A549 (cell line): Measurements from ENCODE around the gene STOML3. TPM values are rescaled to one million over a fixed set of nuclear protein-coding genes. Genes with fewer than 3 reads are reported as not detected.

Source experiments
- ATAC-seq, 2 experiments: fragments of 200-7000 bp in 1 of 2; fragments of >200 bp in 1 of 2; cut with Nextera tagmentation in 1 of 2; cut with Tn5 transposase in 1 of 2; 3 replicates each; pipeline versions ENCODE4 v1.8.0 to v1.9.1; 2018 to 2020; ENCODE audit warnings: mild to moderate bottlenecking in 1 of 2, moderate library complexity in 1 of 2
- CTCF ChIA-PET: fragments of 300-600 bp; sonication (Branson Sonifier 250); formaldehyde crosslinking; extraction: SDS; loops from one replicate; lab custom pipeline; 2021; ENCODE audit warnings: antibody characterized with exemption, inconsistent platforms; lab: Yijun Ruan, JAX
- POLR2A ChIA-PET: fragments of 350-600 bp; formaldehyde crosslinking; extraction: SDS; loops from one replicate; lab custom pipeline; 2021; ENCODE audit warnings: antibody characterized with exemption, inconsistent platforms; lab: Yijun Ruan, JAX
- DNase-seq, 2 experiments: peaks; one replicate each; pipeline versions ENCODE4 v3.0.0 to v3.0.0-alpha.2; 2011 to 2016; ENCODE audit warnings: low read depth in 1 of 2, low spot score in 1 of 2
- FAIRE-seq: peaks from 2 replicates; lab custom pipeline; 2011; peaks lifted over from hg19 to GRCh38; lab: Jason Lieb, UNC
- H3K27ac ChIP-seq, 2 experiments: fragments of >200 bp; sonication (Bioruptor Twin); formaldehyde crosslinking; 3 replicates each; pipeline ENCODE4 v1.5.1; 2016 to 2017
- H3K4me1 ChIP-seq: fragments of >200 bp; sonication (Bioruptor Twin); formaldehyde crosslinking; 3 replicates; pipeline ENCODE4 v1.6.1; 2016
- H3K4me2 ChIP-seq: fragments of >200 bp; sonication (Bioruptor Twin); formaldehyde crosslinking; 3 replicates; pipeline ENCODE4 v1.6.1; 2016
- H3K4me3 ChIP-seq: fragments of >200 bp; sonication (Bioruptor Twin); formaldehyde crosslinking; 3 replicates; pipeline ENCODE4 v1.5.1; 2016
- H3K9me3 ChIP-seq: fragments of >200 bp; sonication (Bioruptor Twin); formaldehyde crosslinking; 3 replicates; pipeline ENCODE4 v1.6.1; 2016
- CBX2 ChIP-seq: fragments of 200-600 bp; sonication (generic); IDR thresholded peaks from 2 replicates; pipeline ENCODE4 v1.6.1; 2016; ENCODE audit warnings: low read depth, mild to moderate bottlenecking, borderline replicate concordance
- EHMT2 ChIP-seq: fragments of 200-600 bp; sonication (generic); IDR thresholded peaks from 2 replicates; pipeline ENCODE4 v1.6.1; 2016; ENCODE audit warnings: antibody characterized with exemption, low read depth, mild to moderate bottlenecking, moderate library complexity
- ESRRA ChIP-seq: fragments of 150-350 bp; IDR thresholded peaks from 2 replicates; pipeline ENCODE4 v1.6.1; 2014; ENCODE audit warnings: mild to moderate bottlenecking, low read length, borderline replicate concordance
- FOSL2 ChIP-seq, 2 experiments: fragments of 450-650 bp in 1 of 2; fragments of >200 bp in 1 of 2; sonication (Bioruptor Twin) in 1 of 2; formaldehyde crosslinking; IDR thresholded peaks; 2 replicates each; pipeline versions ENCODE4 v1.5.0 to v1.6.1; 2016 to 2020; ENCODE audit warnings: mild to moderate bottlenecking in 1 of 2, moderate library complexity in 1 of 2
- FOXS1 ChIP-seq: fragments of 250-450 bp; sonication (Bioruptor Pico); IDR thresholded peaks from 2 replicates; pipeline ENCODE4 v1.5.0; 2020; ENCODE audit warnings: mild to moderate bottlenecking, moderate library complexity
- HEYL ChIP-seq: fragments of 250-450 bp; sonication (Bioruptor Pico); IDR thresholded peaks from 2 replicates; pipeline ENCODE4 v1.8.0; 2021; ENCODE audit warnings: mild to moderate bottlenecking, moderate library complexity
- HOXB13 ChIP-seq: fragments of 250-450 bp; sonication (Bioruptor Pico); IDR thresholded peaks from 2 replicates; pipeline ENCODE4 v1.5.0; 2020; ENCODE audit warnings: low read depth, mild to moderate bottlenecking, moderate library complexity
- HOXB5 ChIP-seq: fragments of 250-450 bp; sonication (Bioruptor Pico); IDR thresholded peaks from 2 replicates; pipeline ENCODE4 v1.5.0; 2020; ENCODE audit warnings: mild to moderate bottlenecking, moderate library complexity
- JUN ChIP-seq, 2 experiments: fragments of >200 bp; sonication (Bioruptor Twin); formaldehyde crosslinking; IDR thresholded peaks; 2 replicates in 1 of 2; 3 replicates in 1 of 2; pipeline ENCODE4 v1.6.1; 2016 to 2017
- KDM1A ChIP-seq: fragments of 200-600 bp; sonication (generic); IDR thresholded peaks from 2 replicates; pipeline ENCODE4 v1.6.1; 2016; ENCODE audit warnings: low read depth, mild to moderate bottlenecking
- KDM5A ChIP-seq: fragments of 200-600 bp; sonication (generic); IDR thresholded peaks from 2 replicates; pipeline ENCODE4 v1.6.1; 2016; ENCODE audit warnings: antibody characterized with exemption, mild to moderate bottlenecking
- MAFK ChIP-seq: fragments of 450-650 bp; IDR thresholded peaks from 2 replicates; pipeline ENCODE4 v1.6.1; 2014; ENCODE audit not compliant: partially characterized antibody
- NFE2L2 ChIP-seq: fragments of 150-350 bp; conservative IDR thresholded peaks from 2 replicates; pipeline ENCODE4 v1.6.1; 2014; ENCODE audit warnings: low read length
- NPAS2 ChIP-seq: fragments of 250-450 bp; sonication (Bioruptor Pico); IDR thresholded peaks from 2 replicates; pipeline ENCODE4 v1.8.0; 2022; ENCODE audit warnings: mild to moderate bottlenecking, moderate library complexity, borderline replicate concordance
- NR3C1 ChIP-seq: fragments of >200 bp; sonication (Bioruptor Twin); formaldehyde crosslinking; IDR thresholded peaks from 3 replicates; pipeline ENCODE4 v1.6.1; 2017
- POLR2AphosphoS2 ChIP-seq: conservative IDR thresholded peaks from 2 replicates; pipeline ENCODE4 v1.6.1; 2012; ENCODE audit warnings: low read length, improper control_type of control experiment, inconsistent platforms
- RAD21 ChIP-seq, 2 experiments: fragments of >200 bp in 1 of 2; sonication (Bioruptor Twin) in 1 of 2; formaldehyde crosslinking in 1 of 2; IDR thresholded peaks in 1 of 2; conservative IDR thresholded peaks in 1 of 2; 2 replicates in 1 of 2; 3 replicates in 1 of 2; pipeline ENCODE4 v1.6.1; 2012 to 2018; ENCODE audit warnings: inconsistent platforms in 1 of 2
- RCOR1 ChIP-seq: fragments of 150-350 bp; IDR thresholded peaks from 2 replicates; pipeline ENCODE4 v1.6.1; 2014; ENCODE audit warnings: antibody characterized with exemption, low read length, low read depth
- RFX5 ChIP-seq: fragments of 450-650 bp; IDR thresholded peaks from 2 replicates; pipeline ENCODE4 v1.7.1; 2014; ENCODE audit warnings: antibody characterized with exemption, mild to moderate bottlenecking, moderate library complexity
- SREBF2 ChIP-seq: fragments of 450-650 bp; IDR thresholded peaks from 2 replicates; pipeline ENCODE4 v1.6.1; 2014; ENCODE audit warnings: mild to moderate bottlenecking, moderate library complexity
- ZC3H11A ChIP-seq: fragments of 450-650 bp; IDR thresholded peaks from 2 replicates; pipeline ENCODE4 v1.6.1; 2014; ENCODE audit warnings: antibody characterized with exemption, mild to moderate bottlenecking
- ZFP36 ChIP-seq: fragments of 450-650 bp; IDR thresholded peaks from 2 replicates; pipeline ENCODE4 v1.6.1; 2014; ENCODE audit warnings: borderline replicate concordance; ENCODE audit not compliant: partially characterized antibody
- ZNF302 ChIP-seq: fragments of 250-450 bp; sonication (Bioruptor Pico); IDR thresholded peaks from 2 replicates; pipeline ENCODE4 v1.9.0; 2021; ENCODE audit warnings: inconsistent platforms, mild to moderate bottlenecking, moderate library complexity
- WGBS: methylation state at CpG from one replicate; pipeline ENCODE4 v1.1.6; 2017; ENCODE audit errors: missing lambda C conversion rate; 5-methylcytosine and 5-hydroxymethylcytosine counted together
- polyA plus RNA-seq, 4 experiments: library from polyadenylated mRNA; depleted of rRNA in 3 of 4; stranded (reverse); fragments of >200 nt; fragmentation: RNase III in 1 of 4; extraction: RNeasy Plus Mini Kit Qiagen cat#74134 plus additional on column Dnase treatment in 1 of 4; gene quantifications; 2 replicates in 3 of 4; 3 replicates in 1 of 4; pipeline ENCODE4 v1.2.3, GENCODE V29; 2011 to 2017
- TF ChIP-seq, protein P1 (sequence below): fragments of 150-350 bp; IDR thresholded peaks from 2 replicates; pipeline ENCODE4 v1.6.1; 2014; ENCODE audit warnings: low read depth, mild to moderate bottlenecking, low read length
- TF ChIP-seq, protein P2 (sequence below): IDR thresholded peaks from 2 replicates; pipeline ENCODE4 v1.6.1; 2012
- TF ChIP-seq, protein P3 (sequence below): fragments of 450-650 bp; IDR thresholded peaks from 2 replicates; pipeline ENCODE4 v1.6.1; 2014; ENCODE audit warnings: antibody characterized with exemption
- TF ChIP-seq, protein P4 (sequence below): IDR thresholded peaks from 2 replicates; pipeline ENCODE4 v1.6.1; 2012
- TF ChIP-seq, protein P5 (sequence below): fragments of >200 bp; sonication (Bioruptor Twin); formaldehyde crosslinking; IDR thresholded peaks from 2 replicates; pipeline ENCODE4 v1.6.1; 2016

Gene STOML3
- polyA plus RNA-seq, 2 of the 4 experiments (the other 2 are of a cell fraction) = not detected

DNA sequence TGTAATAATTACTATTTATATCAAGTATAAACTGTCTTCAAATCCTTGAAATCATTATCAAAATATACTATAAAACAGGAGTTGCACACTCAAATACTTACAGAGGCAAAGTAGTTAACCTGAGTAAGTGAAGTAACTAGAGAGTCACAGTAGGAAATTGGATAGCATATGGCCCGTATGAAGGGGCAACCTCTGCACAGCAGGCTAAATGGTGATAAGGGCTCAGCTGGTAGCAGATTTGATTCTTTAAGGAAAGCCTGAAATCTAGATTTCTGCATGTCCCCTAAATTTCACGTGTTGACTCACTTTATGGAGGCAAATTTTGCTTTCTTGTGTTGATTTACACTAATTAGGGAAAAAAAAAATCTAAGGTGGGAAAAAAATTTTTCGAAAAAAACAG, 46.4 kb downstream of the STOML3 start (continued):
- TF ChIP-seq, protein P1, sequence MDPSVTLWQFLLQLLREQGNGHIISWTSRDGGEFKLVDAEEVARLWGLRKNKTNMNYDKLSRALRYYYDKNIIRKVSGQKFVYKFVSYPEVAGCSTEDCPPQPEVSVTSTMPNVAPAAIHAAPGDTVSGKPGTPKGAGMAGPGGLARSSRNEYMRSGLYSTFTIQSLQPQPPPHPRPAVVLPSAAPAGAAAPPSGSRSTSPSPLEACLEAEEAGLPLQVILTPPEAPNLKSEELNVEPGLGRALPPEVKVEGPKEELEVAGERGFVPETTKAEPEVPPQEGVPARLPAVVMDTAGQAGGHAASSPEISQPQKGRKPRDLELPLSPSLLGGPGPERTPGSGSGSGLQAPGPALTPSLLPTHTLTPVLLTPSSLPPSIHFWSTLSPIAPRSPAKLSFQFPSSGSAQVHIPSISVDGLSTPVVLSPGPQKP = no peak
- TF ChIP-seq SREBF2 (no peak), HOXB13 (no peak), KDM5A (no peak), KDM1A (no peak), RFX5 (no peak)

DNA sequence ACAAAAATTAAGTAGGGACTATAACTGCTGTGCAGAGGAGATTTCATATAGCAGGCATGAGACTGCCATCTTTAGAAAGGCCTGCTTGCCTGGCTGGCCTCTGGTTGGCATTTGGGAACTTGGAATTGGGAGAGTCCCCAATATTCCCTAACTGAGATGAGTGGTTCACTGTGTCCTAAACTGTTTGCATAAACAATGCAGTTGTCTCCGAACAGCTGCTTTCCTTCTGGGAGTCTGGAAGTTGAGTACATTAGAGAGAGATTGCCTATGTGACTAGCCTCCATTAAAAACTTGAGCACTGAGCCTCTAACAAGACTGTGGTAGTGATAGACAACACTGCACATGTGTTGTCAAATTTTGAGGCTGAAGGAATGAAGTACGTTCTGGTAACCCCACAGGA, 47.4 kb downstream of the STOML3 start:
- ATAC-seq = no peak
- DNase-seq = no peak
- no peak for FAIRE-seq
- TF ChIP-seq RAD21 (conservative IDR thresholded peaks at IDR 0.05 in 1 of 2, IDR thresholded peaks at IDR 0.05 in 1 of 2) = no peak
- no peak for TF ChIP-seq NR3C1
- no peak for TF ChIP-seq HOXB5 (CRISPR knock-in tag)
- no peak for TF ChIP-seq CBX2
- TF ChIP-seq ZNF302 = no peak
- no peak for TF ChIP-seq KDM1A
- no peak for TF ChIP-seq NFE2L2
- TF ChIP-seq FOSL2 (IDR thresholded peaks at IDR 0.05) = no peak
- no peak for TF ChIP-seq FOSL2 (CRISPR knock-in tag; IDR thresholded peaks at IDR 0.05)
- no peak for TF ChIP-seq JUN (IDR thresholded peaks at IDR 0.05)
- no peak for TF ChIP-seq NPAS2 (CRISPR knock-in tag)
- TF ChIP-seq ZFP36 = no peak
- TF ChIP-seq ZC3H11A = no peak
- TF ChIP-seq, protein P2, sequence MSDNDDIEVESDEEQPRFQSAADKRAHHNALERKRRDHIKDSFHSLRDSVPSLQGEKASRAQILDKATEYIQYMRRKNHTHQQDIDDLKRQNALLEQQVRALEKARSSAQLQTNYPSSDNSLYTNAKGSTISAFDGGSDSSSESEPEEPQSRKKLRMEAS = no peak
- TF ChIP-seq, protein P3, sequence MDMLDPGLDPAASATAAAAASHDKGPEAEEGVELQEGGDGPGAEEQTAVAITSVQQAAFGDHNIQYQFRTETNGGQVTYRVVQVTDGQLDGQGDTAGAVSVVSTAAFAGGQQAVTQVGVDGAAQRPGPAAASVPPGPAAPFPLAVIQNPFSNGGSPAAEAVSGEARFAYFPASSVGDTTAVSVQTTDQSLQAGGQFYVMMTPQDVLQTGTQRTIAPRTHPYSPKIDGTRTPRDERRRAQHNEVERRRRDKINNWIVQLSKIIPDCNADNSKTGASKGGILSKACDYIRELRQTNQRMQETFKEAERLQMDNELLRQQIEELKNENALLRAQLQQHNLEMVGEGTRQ = no peak
- no peak for TF ChIP-seq MAFK
- TF ChIP-seq FOXS1 (CRISPR knock-in tag) = no peak
- TF ChIP-seq, protein P4, sequence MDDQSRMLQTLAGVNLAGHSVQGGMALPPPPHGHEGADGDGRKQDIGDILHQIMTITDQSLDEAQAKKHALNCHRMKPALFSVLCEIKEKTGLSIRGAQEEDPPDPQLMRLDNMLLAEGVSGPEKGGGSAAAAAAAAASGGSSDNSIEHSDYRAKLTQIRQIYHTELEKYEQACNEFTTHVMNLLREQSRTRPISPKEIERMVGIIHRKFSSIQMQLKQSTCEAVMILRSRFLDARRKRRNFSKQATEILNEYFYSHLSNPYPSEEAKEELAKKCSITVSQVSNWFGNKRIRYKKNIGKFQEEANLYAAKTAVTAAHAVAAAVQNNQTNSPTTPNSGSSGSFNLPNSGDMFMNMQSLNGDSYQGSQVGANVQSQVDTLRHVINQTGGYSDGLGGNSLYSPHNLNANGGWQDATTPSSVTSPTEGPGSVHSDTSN = no peak
- TF ChIP-seq EHMT2 = no peak
- TF ChIP-seq, protein P5, sequence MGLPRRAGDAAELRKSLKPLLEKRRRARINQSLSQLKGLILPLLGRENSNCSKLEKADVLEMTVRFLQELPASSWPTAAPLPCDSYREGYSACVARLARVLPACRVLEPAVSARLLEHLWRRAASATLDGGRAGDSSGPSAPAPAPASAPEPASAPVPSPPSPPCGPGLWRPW = no peak
- Histone ChIP-seq H3K4me1 (no peaks in the 10 kb centered on the region), H3K4me2 (no peak overlapping the region), H3K27ac (no peak overlapping the region), H3K4me3 (no peak overlapping the region), H3K9me3 (no peaks in the 10 kb centered on the region)
- ChIA-PET CTCF (no interaction called here), POLR2A (no interaction called here)
- WGBS = 15% methylated on average over 2 of the region's 2 CpGs

DNA sequence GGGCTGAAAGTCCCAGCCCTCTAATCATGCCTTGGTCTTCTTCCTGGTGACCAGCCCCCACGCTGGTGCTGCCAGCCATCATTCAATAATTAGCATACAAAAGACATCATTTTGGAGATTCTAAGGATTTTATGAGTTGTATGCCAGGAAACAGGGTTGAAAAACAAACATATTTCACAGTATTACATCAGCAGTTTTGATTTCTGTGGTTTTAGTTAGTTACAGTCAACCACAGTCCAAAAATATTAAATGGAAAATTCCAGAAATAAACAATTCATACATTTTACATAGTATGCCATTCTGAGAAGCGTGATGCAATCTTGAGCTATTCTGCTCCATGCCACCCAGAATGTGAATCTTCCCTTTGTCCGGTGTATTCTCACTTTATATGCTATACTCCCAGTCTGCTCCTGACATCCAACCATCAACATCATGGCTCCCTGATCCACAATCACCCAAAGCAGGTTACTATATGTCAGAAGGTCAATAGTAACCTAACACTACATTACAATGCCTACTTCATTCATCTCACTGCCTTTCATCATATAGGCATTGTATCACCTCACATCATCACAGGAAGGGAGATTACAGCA, 49.2 kb downstream of the STOML3 start:
- no peak for FAIRE-seq
- Histone ChIP-seq H3K9me3 (no peaks in the 10 kb centered on the region), H3K4me3 (no peak overlapping the region), H3K4me1 (no peaks in the 10 kb centered on the region), H3K27ac (no peak overlapping the region), H3K4me2 (no peak overlapping the region; the same call in 2 of the 3 replicates)
- ChIA-PET CTCF (interaction anchor here (1.5 kb wide), 1 partner anchor 19 kb away, joined by 3 read pairs; no protein-coding TSS in a partner anchor), POLR2A (no interaction called here)
- DNase-seq = no peak
- WGBS = 22% methylated on average over 3 of the region's 3 CpGs
- TF ChIP-seq NPAS2 (CRISPR knock-in tag) = no peak
- no peak for TF ChIP-seq ESRRA
- TF ChIP-seq HEYL = no peak
- TF ChIP-seq, protein P5 = no peak
- no peak for TF ChIP-seq POLR2AphosphoS2
- TF ChIP-seq RCOR1 = no peak
- ATAC-seq = no peak
